ENCODE results near the gene TLL1. TPM values are rescaled to one million over a fixed set of nuclear protein-coding genes. Genes with fewer than 3 reads are reported as not detected.

Gene TLL1
- polyA plus RNA-seq, 3 donors: not detected

- H3K79me2 ChIP-seq (ENCODE audit: insufficient read depth, low read length): no peaks in the 10 kb centered on the region
- no peak overlapping the region for H3K4me2 ChIP-seq (replicated peaks; ENCODE audit: extremely low read depth, low read length, poor library complexity, severe bottlenecking)
- Mint-ChIP-seq H3K4me3 (no peak overlapping the region), H3K36me3 (no peaks in the 10 kb centered on the region), H3K4me1 (no peaks in the 10 kb centered on the region), H3K27me3 (ENCODE audit: low read depth in 3 of 3) (peaks cover 0 to 1% (median 0%) of the 10 kb centered on the region in 3 donors), H3K9me3 (peaks cover 0 to 3% (median 2%) of the 10 kb centered on the region in 7 donors), H3K27ac (no peak overlapping the region)
- H3K27me3 ChIP-seq (ENCODE audit: control insufficient read depth in 2 of 2, insufficient read depth in 2 of 2, low read length in 2 of 2): no peaks in the 10 kb centered on the region
- H3K4me1 ChIP-seq (ENCODE audit: control insufficient read depth in 1 of 2, insufficient read depth in 2 of 2, low read length in 2 of 2): no peaks in the 10 kb centered on the region
- no peak overlapping the region for H3K4me3 ChIP-seq (replicated peaks in 1 of 3; ENCODE audit: low read depth in 2 of 3, low read length in 3 of 3)
- no CpG with 5 or more reads among the region's 2 CpGs for WGBS (ENCODE audit: insufficient coverage)
- intact Hi-C loops (cut with micrococcal nuclease): no loop called here
- no peak for DNase-seq
- TF ChIP-seq, protein P1, sequence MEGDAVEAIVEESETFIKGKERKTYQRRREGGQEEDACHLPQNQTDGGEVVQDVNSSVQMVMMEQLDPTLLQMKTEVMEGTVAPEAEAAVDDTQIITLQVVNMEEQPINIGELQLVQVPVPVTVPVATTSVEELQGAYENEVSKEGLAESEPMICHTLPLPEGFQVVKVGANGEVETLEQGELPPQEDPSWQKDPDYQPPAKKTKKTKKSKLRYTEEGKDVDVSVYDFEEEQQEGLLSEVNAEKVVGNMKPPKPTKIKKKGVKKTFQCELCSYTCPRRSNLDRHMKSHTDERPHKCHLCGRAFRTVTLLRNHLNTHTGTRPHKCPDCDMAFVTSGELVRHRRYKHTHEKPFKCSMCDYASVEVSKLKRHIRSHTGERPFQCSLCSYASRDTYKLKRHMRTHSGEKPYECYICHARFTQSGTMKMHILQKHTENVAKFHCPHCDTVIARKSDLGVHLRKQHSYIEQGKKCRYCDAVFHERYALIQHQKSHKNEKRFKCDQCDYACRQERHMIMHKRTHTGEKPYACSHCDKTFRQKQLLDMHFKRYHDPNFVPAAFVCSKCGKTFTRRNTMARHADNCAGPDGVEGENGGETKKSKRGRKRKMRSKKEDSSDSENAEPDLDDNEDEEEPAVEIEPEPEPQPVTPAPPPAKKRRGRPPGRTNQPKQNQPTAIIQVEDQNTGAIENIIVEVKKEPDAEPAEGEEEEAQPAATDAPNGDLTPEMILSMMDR (IDR thresholded peaks at IDR 0.05): no peak
- H4K20me1 ChIP-seq (ENCODE audit: insufficient read depth, low read length): no peaks in the 10 kb centered on the region
- H3K9ac ChIP-seq (ENCODE audit: insufficient read depth, low read length, poor library complexity, severe bottlenecking): no peak overlapping the region
- no peak overlapping the region for H2AFZ ChIP-seq (ENCODE audit: insufficient read depth, low read depth, low read length, poor library complexity, severe bottlenecking)
- no peaks in the 10 kb centered on the region for H3K36me3 ChIP-seq (replicated peaks in 1 of 2; ENCODE audit: control insufficient read depth in 1 of 2, insufficient read depth in 2 of 2, low read length in 2 of 2)
- no peak overlapping the region for H3K27ac ChIP-seq (ENCODE audit: low read depth in 1 of 2, low read length in 2 of 2)
- H3K9me3 ChIP-seq (replicated peaks in 1 of 2; ENCODE audit: control insufficient read depth in 1 of 2, insufficient read depth in 1 of 2, low read length in 2 of 2): no peaks in the 10 kb centered on the region
Observed at GRCh38 chr4:166065324-166065723, 192.3 kb downstream of the TLL1 start.

GRCh38 chr4:166066936-166067335 is 193.9 kb downstream of the TLL1 start:
- no peak overlapping the region for H3K4me3 ChIP-seq (replicated peaks in 1 of 3; ENCODE audit: low read depth in 2 of 3, low read length in 3 of 3)
- Mint-ChIP-seq H3K4me1 (no peaks in the 10 kb centered on the region), H3K9me3 (peaks cover 0 to 3% (median 0%) of the 10 kb centered on the region in 7 donors), H3K27me3 (ENCODE audit: low read depth in 3 of 3) (peaks cover 0 to 1% (median 0%) of the 10 kb centered on the region in 3 donors), H3K4me3 (no peak overlapping the region), H3K36me3 (no peaks in the 10 kb centered on the region), H3K27ac (no peak overlapping the region)
- H2AFZ ChIP-seq (ENCODE audit: insufficient read depth, low read depth, low read length, poor library complexity, severe bottlenecking): no peak overlapping the region
- H3K4me1 ChIP-seq (ENCODE audit: control insufficient read depth in 1 of 2, insufficient read depth in 2 of 2, low read length in 2 of 2): no peaks in the 10 kb centered on the region
- TF ChIP-seq, protein P1 (IDR thresholded peaks at IDR 0.05): no peak
- no peak for DNase-seq
- intact Hi-C loops (cut with micrococcal nuclease): no loop called here
- WGBS (ENCODE audit: insufficient coverage): no CpG with 5 or more reads among the region's 1 CpG
- H3K79me2 ChIP-seq (ENCODE audit: insufficient read depth, low read length): no peaks in the 10 kb centered on the region
- H3K27ac ChIP-seq (ENCODE audit: low read depth in 1 of 2, low read length in 2 of 2): no peak overlapping the region
- no peaks in the 10 kb centered on the region for H3K9me3 ChIP-seq (replicated peaks in 1 of 2; ENCODE audit: control insufficient read depth in 1 of 2, insufficient read depth in 1 of 2, low read length in 2 of 2)
- H3K9ac ChIP-seq (ENCODE audit: insufficient read depth, low read length, poor library complexity, severe bottlenecking): no peak overlapping the region
- no peaks in the 10 kb centered on the region for H3K36me3 ChIP-seq (replicated peaks in 1 of 2; ENCODE audit: control insufficient read depth in 1 of 2, insufficient read depth in 2 of 2, low read length in 2 of 2)
- H3K27me3 ChIP-seq (ENCODE audit: control insufficient read depth in 2 of 2, insufficient read depth in 2 of 2, low read length in 2 of 2): no peaks in the 10 kb centered on the region
- no peaks in the 10 kb centered on the region for H4K20me1 ChIP-seq (ENCODE audit: insufficient read depth, low read length)
- no peak overlapping the region for H3K4me2 ChIP-seq (replicated peaks; ENCODE audit: extremely low read depth, low read length, poor library complexity, severe bottlenecking)

Measured in CD14-positive monocyte (primary cell).